WTC11 (cell line): Measurements from ENCODE around the gene CDH12. TPM values are rescaled to one million over a fixed set of nuclear protein-coding genes. Genes with fewer than 3 reads are reported as not detected.
A peak's percentile ranks its signal among the peaks of the same experiment; 100 is the strongest.

Experiments used
- ATAC-seq: fragments of 200-7000 bp; cut with Tn5 transposase; 2 replicates; pipeline ENCODE4 v1.10.0; 2021; ENCODE audit warnings: mild to moderate bottlenecking, moderate library complexity
- CTCF ChIA-PET: fragments of 300-600 bp; sonication (Branson Sonifier 250); formaldehyde crosslinking; loops from one replicate; lab custom pipeline; 2021; ENCODE audit warnings: antibody characterized with exemption; lab: Charles Lee
- POLR2A ChIA-PET: fragments of 350-600 bp; sonication (Branson Sonifier 250); formaldehyde crosslinking; loops from one replicate; lab custom pipeline; 2021; ENCODE audit warnings: antibody characterized with exemption; lab: Charles Lee
- DNase-seq: peaks from one replicate; pipeline ENCODE4 v3.0.0; 2021; ENCODE audit warnings: low spot score
- H3K27ac Mint-ChIP-seq: 2 replicates; pipeline ENCODE4 v1.8.0; 2021; ENCODE audit warnings: mixed read lengths
- H3K27me3 Mint-ChIP-seq: 2 replicates; pipeline ENCODE4 v1.8.0; 2021; ENCODE audit warnings: low read depth, mild to moderate bottlenecking, moderate library complexity, mixed read lengths
- H3K36me3 Mint-ChIP-seq: 2 replicates; pipeline ENCODE4 v1.8.0; 2021; ENCODE audit warnings: mixed read lengths
- H3K4me1 Mint-ChIP-seq: 2 replicates; pipeline ENCODE4 v1.8.0; 2022; ENCODE audit warnings: mixed read lengths
- H3K4me3 Mint-ChIP-seq: 2 replicates; pipeline ENCODE4 v1.8.0; 2021; ENCODE audit warnings: mild to moderate bottlenecking, moderate library complexity, mixed read lengths
- H3K9me3 Mint-ChIP-seq: 2 replicates; pipeline ENCODE4 v1.8.0; 2021; ENCODE audit warnings: mixed read lengths
- ESRRA ChIP-seq: sonication (generic); formaldehyde crosslinking; IDR thresholded peaks from 2 replicates; pipeline ENCODE4 v1.8.1; 2022; ENCODE audit warnings: mild to moderate bottlenecking, missing genetic modification reagents, borderline replicate concordance
- ETV6 ChIP-seq: sonication (generic); formaldehyde crosslinking; IDR thresholded peaks from 2 replicates; pipeline ENCODE4 v1.8.1; 2022; ENCODE audit warnings: mild to moderate bottlenecking, missing genetic modification reagents
- FOXJ3 ChIP-seq: sonication (generic); formaldehyde crosslinking; IDR thresholded peaks from 2 replicates; pipeline ENCODE4 v1.9.0; 2021; ENCODE audit warnings: missing genetic modification reagents, mild to moderate bottlenecking, borderline replicate concordance
- IRF2 ChIP-seq: sonication (generic); formaldehyde crosslinking; IDR thresholded peaks from 2 replicates; pipeline ENCODE4 v1.8.0; 2022; ENCODE audit warnings: low read depth, missing genetic modification reagents, borderline replicate concordance
- JAZF1 ChIP-seq: fragments of 250-450 bp; sonication (Bioruptor Pico); IDR thresholded peaks from 2 replicates; pipeline ENCODE4 v1.9.0; 2021; ENCODE audit warnings: moderate library complexity, mild to moderate bottlenecking, inconsistent platforms
- MAX ChIP-seq: sonication (generic); formaldehyde crosslinking; IDR thresholded peaks from 2 replicates; pipeline ENCODE4 v1.8.0; 2022; ENCODE audit warnings: mild to moderate bottlenecking, missing genetic modification reagents
- NFYB ChIP-seq: sonication (generic); formaldehyde crosslinking; conservative IDR thresholded peaks from 2 replicates; pipeline ENCODE4 v1.8.0; 2022; ENCODE audit warnings: low read depth, missing genetic modification reagents
- NR3C1 ChIP-seq: sonication (generic); formaldehyde crosslinking; conservative IDR thresholded peaks from 2 replicates; pipeline ENCODE4 v1.8.1; 2023; ENCODE audit warnings: low read depth, mild to moderate bottlenecking, missing genetic modification reagents
- PRDM15 ChIP-seq: sonication (generic); formaldehyde crosslinking; IDR thresholded peaks from 2 replicates; pipeline ENCODE4 v1.8.0; 2022; ENCODE audit warnings: missing genetic modification reagents
- PRRX2 ChIP-seq: fragments of 250-450 bp; sonication (Bioruptor Pico); IDR thresholded peaks from 2 replicates; pipeline ENCODE4 v1.8.0; 2021; ENCODE audit warnings: mild to moderate bottlenecking
- TEAD1 ChIP-seq: sonication (generic); formaldehyde crosslinking; IDR thresholded peaks from 2 replicates; pipeline ENCODE4 v1.8.0; 2022; ENCODE audit warnings: mild to moderate bottlenecking, missing genetic modification reagents
- ZNF121 ChIP-seq: sonication (generic); formaldehyde crosslinking; IDR thresholded peaks from 2 replicates; pipeline ENCODE4 v1.8.0; 2023; ENCODE audit warnings: missing genetic modification reagents
- ZNF281 ChIP-seq: sonication (generic); formaldehyde crosslinking; IDR thresholded peaks from 2 replicates; pipeline ENCODE4 v1.8.0; 2023; ENCODE audit warnings: mild to moderate bottlenecking, missing genetic modification reagents
- ZNF423 ChIP-seq: fragments of 250-450 bp; sonication (Bioruptor Pico); IDR thresholded peaks from 2 replicates; pipeline ENCODE4 v2.1.2; 2022; ENCODE audit warnings: mild to moderate bottlenecking, moderate library complexity
- total RNA-seq: library from RNA; stranded (reverse); gene quantifications from 3 replicates; pipeline ENCODE4 v1.2.3, GENCODE V29; 2021
- TF ChIP-seq, protein P1 (sequence below): fragments of 250-450 bp; sonication (Bioruptor Pico); IDR thresholded peaks from 2 replicates; pipeline ENCODE4 v1.9.0; 2021; ENCODE audit warnings: mild to moderate bottlenecking, borderline replicate concordance
- TF ChIP-seq, protein P2 (sequence below): sonication (generic); formaldehyde crosslinking; IDR thresholded peaks from 2 replicates; pipeline ENCODE4 v1.8.0; 2022; ENCODE audit warnings: mild to moderate bottlenecking, missing genetic modification reagents
- TF ChIP-seq, protein P3 (sequence below): fragments of 250-450 bp; sonication (Bioruptor Pico); conservative IDR thresholded peaks from 2 replicates; pipeline ENCODE4 v1.9.0; 2021; ENCODE audit warnings: mild to moderate bottlenecking

The CDH12 gene
- total RNA-seq, 1 experiment from 2014 or later, result not detected

DNA sequence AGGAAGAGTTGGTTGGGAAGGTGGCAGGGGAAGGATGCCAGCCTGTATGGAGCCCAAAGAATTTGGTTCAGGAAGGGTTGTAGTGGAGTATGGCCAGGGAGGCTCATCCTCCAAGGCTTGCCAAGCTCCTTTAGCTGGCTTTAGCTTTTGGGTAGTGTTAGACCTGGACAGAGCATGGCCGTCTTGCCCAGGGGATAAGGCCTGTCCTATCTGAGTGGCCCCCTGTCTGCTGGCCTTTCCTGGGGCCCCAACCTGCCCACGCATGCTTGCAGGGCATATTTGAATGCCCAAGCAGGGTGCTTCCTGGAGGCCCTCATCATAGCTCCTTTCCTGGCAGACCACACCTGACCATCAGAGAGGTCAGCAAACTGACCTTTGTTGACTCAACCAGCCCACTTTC is 227.7 kb downstream of the CDH12 start (continued):
- TF ChIP-seq, protein P1, sequence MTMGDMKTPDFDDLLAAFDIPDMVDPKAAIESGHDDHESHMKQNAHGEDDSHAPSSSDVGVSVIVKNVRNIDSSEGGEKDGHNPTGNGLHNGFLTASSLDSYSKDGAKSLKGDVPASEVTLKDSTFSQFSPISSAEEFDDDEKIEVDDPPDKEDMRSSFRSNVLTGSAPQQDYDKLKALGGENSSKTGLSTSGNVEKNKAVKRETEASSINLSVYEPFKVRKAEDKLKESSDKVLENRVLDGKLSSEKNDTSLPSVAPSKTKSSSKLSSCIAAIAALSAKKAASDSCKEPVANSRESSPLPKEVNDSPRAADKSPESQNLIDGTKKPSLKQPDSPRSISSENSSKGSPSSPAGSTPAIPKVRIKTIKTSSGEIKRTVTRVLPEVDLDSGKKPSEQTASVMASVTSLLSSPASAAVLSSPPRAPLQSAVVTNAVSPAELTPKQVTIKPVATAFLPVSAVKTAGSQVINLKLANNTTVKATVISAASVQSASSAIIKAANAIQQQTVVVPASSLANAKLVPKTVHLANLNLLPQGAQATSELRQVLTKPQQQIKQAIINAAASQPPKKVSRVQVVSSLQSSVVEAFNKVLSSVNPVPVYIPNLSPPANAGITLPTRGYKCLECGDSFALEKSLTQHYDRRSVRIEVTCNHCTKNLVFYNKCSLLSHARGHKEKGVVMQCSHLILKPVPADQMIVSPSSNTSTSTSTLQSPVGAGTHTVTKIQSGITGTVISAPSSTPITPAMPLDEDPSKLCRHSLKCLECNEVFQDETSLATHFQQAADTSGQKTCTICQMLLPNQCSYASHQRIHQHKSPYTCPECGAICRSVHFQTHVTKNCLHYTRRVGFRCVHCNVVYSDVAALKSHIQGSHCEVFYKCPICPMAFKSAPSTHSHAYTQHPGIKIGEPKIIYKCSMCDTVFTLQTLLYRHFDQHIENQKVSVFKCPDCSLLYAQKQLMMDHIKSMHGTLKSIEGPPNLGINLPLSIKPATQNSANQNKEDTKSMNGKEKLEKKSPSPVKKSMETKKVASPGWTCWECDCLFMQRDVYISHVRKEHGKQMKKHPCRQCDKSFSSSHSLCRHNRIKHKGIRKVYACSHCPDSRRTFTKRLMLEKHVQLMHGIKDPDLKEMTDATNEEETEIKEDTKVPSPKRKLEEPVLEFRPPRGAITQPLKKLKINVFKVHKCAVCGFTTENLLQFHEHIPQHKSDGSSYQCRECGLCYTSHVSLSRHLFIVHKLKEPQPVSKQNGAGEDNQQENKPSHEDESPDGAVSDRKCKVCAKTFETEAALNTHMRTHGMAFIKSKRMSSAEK (CRISPR knock-in tag), result no peak
- TF ChIP-seq NFYB (CRISPR knock-in tag) (no peak), PRRX2 (CRISPR knock-in tag) (no peak)

DNA sequence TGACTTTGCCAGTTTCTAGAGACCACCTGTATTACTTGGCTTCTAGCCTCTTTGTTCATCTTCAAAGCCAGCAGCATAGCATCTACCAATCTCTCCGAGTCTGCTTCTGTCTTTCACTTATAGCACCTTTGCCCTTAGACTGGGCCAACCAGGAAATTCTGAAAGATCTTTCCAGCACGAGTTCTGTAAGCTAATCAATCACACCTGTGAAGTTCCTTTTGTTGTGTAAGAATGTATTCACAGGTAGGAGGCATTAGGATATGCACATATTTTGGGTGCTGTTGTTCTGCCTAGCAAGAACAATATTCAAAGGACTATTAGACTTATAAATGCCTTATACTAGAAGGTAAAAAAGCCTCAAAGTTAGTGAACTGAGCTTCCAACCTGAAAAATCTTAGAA is 232.1 kb downstream of the CDH12 start:
- no peak for TF ChIP-seq ZNF121 (CRISPR knock-in tag)
- no peak for TF ChIP-seq ESRRA (CRISPR knock-in tag)
- TF ChIP-seq TEAD1 (CRISPR knock-in tag), result peak; percentile 50; the same call in 1 of the 2 replicates
- TF ChIP-seq ZNF423 (CRISPR knock-in tag), result 0 out of 2 replicates have a peak, but pooled peaks have one; percentile 32
- DNase-seq (no peak), ATAC-seq (peak; percentile 99)
- H3K4me3 Mint-ChIP-seq, result peak overlapping the region; percentile 31; the same call in 1 of the 2 replicates
- ChIA-PET CTCF (no interaction called here), POLR2A (no interaction called here)
- H3K4me1 Mint-ChIP-seq, result peaks cover 37% of the 10 kb centered on the region
- no peaks in the 10 kb centered on the region for H3K27me3 Mint-ChIP-seq
- peak overlapping the region; percentile 96 for H3K27ac Mint-ChIP-seq
- peaks cover 20% of the 10 kb centered on the region for H3K36me3 Mint-ChIP-seq
- H3K9me3 Mint-ChIP-seq, result peaks cover 19% of the 10 kb centered on the region

DNA sequence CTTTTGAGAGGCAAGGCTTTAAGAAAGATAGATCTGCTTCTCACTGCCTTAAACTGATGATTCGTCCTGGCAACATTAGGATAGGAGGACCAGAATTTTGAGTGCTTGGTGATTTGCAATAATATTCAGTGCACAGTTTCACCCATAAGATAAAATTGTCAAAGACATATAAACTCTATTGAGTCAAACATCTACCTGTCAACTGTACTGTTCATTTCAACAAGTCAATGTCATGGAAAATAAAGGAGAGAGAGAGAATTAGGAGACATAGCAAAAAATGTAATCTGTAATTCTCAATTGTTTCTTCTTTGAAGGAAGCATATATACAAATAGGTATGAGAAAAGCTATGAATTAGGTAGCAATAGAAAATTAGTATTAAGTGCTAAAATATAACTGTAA is 237.2 kb downstream of the CDH12 start:
- CTCF ChIA-PET, result no interaction called here
- DNase-seq (no peak), ATAC-seq (no peak)
- H3K9me3 Mint-ChIP-seq, result no peaks in the 10 kb centered on the region
- POLR2A ChIA-PET, result no interaction called here
- no peaks in the 10 kb centered on the region for H3K36me3 Mint-ChIP-seq
- H3K4me1 Mint-ChIP-seq, result peaks cover 18% of the 10 kb centered on the region
- H3K27ac Mint-ChIP-seq, result no peak overlapping the region
- H3K27me3 Mint-ChIP-seq, result peaks cover 34% of the 10 kb centered on the region
- H3K4me3 Mint-ChIP-seq, result no peak overlapping the region
- TF ChIP-seq TEAD1 (CRISPR knock-in tag), result no peak
- no peak for TF ChIP-seq ETV6 (CRISPR knock-in tag)
- TF ChIP-seq MAX, result no peak
- no peak for TF ChIP-seq ZNF121 (CRISPR knock-in tag)
- TF ChIP-seq, protein P2, sequence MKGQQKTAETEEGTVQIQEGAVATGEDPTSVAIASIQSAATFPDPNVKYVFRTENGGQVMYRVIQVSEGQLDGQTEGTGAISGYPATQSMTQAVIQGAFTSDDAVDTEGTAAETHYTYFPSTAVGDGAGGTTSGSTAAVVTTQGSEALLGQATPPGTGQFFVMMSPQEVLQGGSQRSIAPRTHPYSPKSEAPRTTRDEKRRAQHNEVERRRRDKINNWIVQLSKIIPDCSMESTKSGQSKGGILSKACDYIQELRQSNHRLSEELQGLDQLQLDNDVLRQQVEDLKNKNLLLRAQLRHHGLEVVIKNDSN (CRISPR knock-in tag), result no peak
- TF ChIP-seq IRF2, result no peak
- TF ChIP-seq ZNF281 (CRISPR knock-in tag), result no peak
- TF ChIP-seq, protein P3, sequence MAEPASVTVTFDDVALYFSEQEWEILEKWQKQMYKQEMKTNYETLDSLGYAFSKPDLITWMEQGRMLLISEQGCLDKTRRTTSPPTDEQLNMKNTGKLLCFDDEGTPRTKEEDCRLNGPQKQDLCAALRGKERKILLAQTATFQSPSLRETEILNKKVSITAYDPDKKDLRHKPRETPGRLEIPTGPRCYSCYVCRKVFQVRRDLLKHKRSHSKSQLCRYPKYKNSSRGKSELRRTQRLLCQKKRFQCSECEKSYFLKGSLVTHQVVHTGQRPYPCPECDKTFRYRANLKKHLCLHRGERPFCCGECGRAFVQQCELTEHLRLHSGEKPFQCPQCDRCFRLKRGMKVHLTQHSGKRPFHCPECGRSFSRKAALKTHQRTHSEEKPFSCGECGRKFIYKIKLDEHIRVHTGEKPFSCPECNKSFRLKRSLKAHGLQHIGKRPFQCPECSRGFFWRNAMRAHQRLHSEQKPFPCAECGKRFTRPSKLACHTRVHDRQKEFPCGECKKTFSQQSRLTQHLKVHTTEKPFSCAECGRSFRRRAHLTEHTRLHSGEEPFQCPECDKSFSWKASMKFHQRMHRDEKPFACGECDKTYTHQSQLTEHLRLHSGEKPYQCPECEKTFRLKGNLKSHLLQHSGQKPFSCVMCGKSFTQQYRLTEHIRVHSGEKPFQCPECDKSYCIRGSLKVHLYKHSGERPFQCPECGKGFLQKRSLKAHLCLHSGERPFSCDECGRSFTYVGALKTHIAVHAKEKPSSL (CRISPR knock-in tag), result no peak
- no peak for TF ChIP-seq NR3C1 (CRISPR knock-in tag)
- TF ChIP-seq PRDM15 (CRISPR knock-in tag), result no peak
- no peak for TF ChIP-seq FOXJ3 (CRISPR knock-in tag)
- TF ChIP-seq JAZF1, result no peak
